GM12878 (cell line): ENCODE measurements around the gene SIRT7. TPM values are rescaled to one million over a fixed set of nuclear protein-coding genes. Genes with fewer than 3 reads are reported as not detected.

Experiments used
- ATAC-seq: fragments of 200-7000 bp; cut with Tn5 transposase; 3 replicates; pipeline ENCODE4 v1.9.1; 2020; ENCODE audit warnings: mild to moderate bottlenecking, moderate library complexity
- BruUV-seq: library from RNA; stranded (reverse); fragments of 400-500 nt; replicated peaks from 2 replicates; lab custom pipeline; 2021; lab: Mats Ljungman, UMichigan
- CTCF ChIA-PET: fragments of 300-600 bp; sonication (Branson Sonifier 250); formaldehyde crosslinking; extraction: SDS; loops from one replicate; lab custom pipeline; 2021; ENCODE audit warnings: inconsistent platforms; lab: Yijun Ruan, JAX
- POLR2A ChIA-PET: fragments of 350-600 bp; formaldehyde crosslinking; extraction: SDS; loops from one replicate; lab custom pipeline; 2021; ENCODE audit warnings: inconsistent platforms; lab: Charles Lee
- RAD21 ChIA-PET: fragments of 300-600 bp; sonication (Branson Sonifier 250); formaldehyde crosslinking; loops from one replicate; lab custom pipeline; 2023; ENCODE audit warnings: antibody characterized with exemption; ENCODE audit not compliant: unreplicated experiment; lab: Charles Lee
- SMC1A ChIA-PET: fragments of 300-600 bp; sonication (Branson Sonifier 250); formaldehyde crosslinking; loops from one replicate; lab custom pipeline; 2023; ENCODE audit not compliant: unreplicated experiment, uncharacterized antibody; lab: Charles Lee
- DNase-seq: peaks from one replicate; pipeline ENCODE4 v3.0.0-alpha.2; 2011; ENCODE audit warnings: low read depth, low spot score
- FAIRE-seq: peaks from 3 replicates; lab custom pipeline; 2011; peaks lifted over from hg19 to GRCh38; lab: Jason Lieb, UNC
- H2AFZ ChIP-seq: 2 replicates; pipeline ENCODE4 v1.6.0; 2011; ENCODE audit warnings: low read depth, low read length, control low read depth; ENCODE audit not compliant: control insufficient read depth
- H3K27ac ChIP-seq: 2 replicates; pipeline ENCODE4 v1.5.1; 2011; ENCODE audit warnings: control low read depth; ENCODE audit not compliant: control insufficient read depth, insufficient read depth
- H3K27me3 ChIP-seq, 2 experiments: replicated peaks in 1 of 2; 2 replicates each; pipeline versions ENCODE4 v1.6.0 to v1.6.1; 2011; ENCODE audit warnings: low read length in 1 of 2; ENCODE audit not compliant: control insufficient read depth in 2 of 2, insufficient read depth in 2 of 2
- H3K36me3 ChIP-seq, 2 experiments: 2 replicates each; pipeline ENCODE4 v1.5.1; 2011; ENCODE audit warnings: low read length in 1 of 2; ENCODE audit not compliant: control insufficient read depth in 2 of 2, insufficient read depth in 2 of 2
- H3K4me1 ChIP-seq: 2 replicates; pipeline ENCODE4 v1.6.1; 2011; ENCODE audit warnings: mild to moderate bottlenecking, low read length, moderate library complexity, mixed read lengths; ENCODE audit not compliant: control insufficient read depth, insufficient read depth
- H3K4me2 ChIP-seq: 2 replicates; pipeline ENCODE4 v1.6.0; 2011; ENCODE audit warnings: control low read depth; ENCODE audit not compliant: control insufficient read depth, insufficient read depth
- H3K4me3 ChIP-seq: fragments of 200-600 bp; sonication (generic); 2 replicates; pipeline ENCODE4 v1.5.1; 2016
- H3K79me2 ChIP-seq: 2 replicates; pipeline ENCODE4 v1.6.0; 2011; ENCODE audit warnings: low read length; ENCODE audit not compliant: control insufficient read depth, insufficient read depth
- H3K9ac ChIP-seq: 2 replicates; pipeline ENCODE4 v1.8.0; 2011; ENCODE audit warnings: low read length, control low read depth, mixed read lengths; ENCODE audit not compliant: control insufficient read depth, insufficient read depth
- H3K9me3 ChIP-seq: replicated peaks from 3 replicates; pipeline ENCODE4 v1.5.1; 2011; ENCODE audit warnings: mild to moderate bottlenecking, low read length; ENCODE audit not compliant: control insufficient read depth, insufficient read depth
- H4K20me1 ChIP-seq: 2 replicates; pipeline ENCODE4 v1.6.0; 2011; ENCODE audit not compliant: control insufficient read depth, insufficient read depth
- DPF2 ChIP-seq: fragments of 450-650 bp; IDR thresholded peaks from 2 replicates; pipeline ENCODE4 v1.6.1; 2017; ENCODE audit warnings: mild to moderate bottlenecking
- EED ChIP-seq: sonication (generic); IDR thresholded peaks from 2 replicates; pipeline ENCODE4 v1.6.1; 2016; ENCODE audit warnings: antibody characterized with exemption, low read depth
- EP300 ChIP-seq, 2 experiments: fragments of 150-350 bp in 1 of 2; IDR thresholded peaks; 2 replicates each; pipeline ENCODE4 v1.6.1; 2011 to 2012; ENCODE audit warnings: low read depth in 2 of 2, low read length in 2 of 2, borderline replicate concordance in 1 of 2, improper control_type of control experiment in 1 of 2, inconsistent platforms in 1 of 2; ENCODE audit not compliant: control insufficient read depth in 1 of 2
- ETV6 ChIP-seq, 2 experiments: fragments of 450-650 bp in 1 of 2; IDR thresholded peaks in 1 of 2; conservative IDR thresholded peaks in 1 of 2; 2 replicates each; pipeline ENCODE4 v1.6.1; 2014; ENCODE audit warnings: antibody characterized with exemption in 1 of 2, borderline replicate concordance in 1 of 2, low read depth in 1 of 2, mild to moderate bottlenecking in 1 of 2, moderate library complexity in 1 of 2
- IRF4 ChIP-seq: IDR thresholded peaks from 2 replicates; pipeline ENCODE4 v1.6.1; 2011; ENCODE audit warnings: low read depth, low read length
- NKRF ChIP-seq: fragments of 450-650 bp; conservative IDR thresholded peaks from 2 replicates; pipeline ENCODE4 v1.6.1; 2017; ENCODE audit warnings: mild to moderate bottlenecking, moderate library complexity
- NR2F1 ChIP-seq: fragments of 450-650 bp; conservative IDR thresholded peaks from 2 replicates; pipeline ENCODE4 v1.6.1; 2017; ENCODE audit warnings: mild to moderate bottlenecking
- POLR2AphosphoS2 ChIP-seq: IDR thresholded peaks from 2 replicates; pipeline ENCODE4 v1.6.1; 2011; ENCODE audit warnings: low read depth, mild to moderate bottlenecking, low read length, improper control_type of control experiment, moderate library complexity
- RELB ChIP-seq: fragments of 450-650 bp; IDR thresholded peaks from 2 replicates; pipeline ENCODE4 v1.6.1; 2017; ENCODE audit warnings: low read depth, mild to moderate bottlenecking, moderate library complexity
- SMARCA5 ChIP-seq: fragments of 450-650 bp; IDR thresholded peaks from 2 replicates; pipeline ENCODE4 v1.6.1; 2017; ENCODE audit warnings: mild to moderate bottlenecking
- SREBF2 ChIP-seq: IDR thresholded peaks from 2 replicates; pipeline ENCODE4 v1.6.1; 2012; ENCODE audit warnings: mild to moderate bottlenecking, low read length
- WGBS: methylation state at CpG from one replicate; pipeline ENCODE4 v1.1.6; 2016; ENCODE audit warnings: low lambda C conversion rate; ENCODE audit not compliant: insufficient replicate concordance, insufficient coverage; ENCODE audit errors: missing lambda C conversion rate; 5-methylcytosine and 5-hydroxymethylcytosine counted together
- in situ Hi-C: fragments of 300-500 bp; cut with MboI; formaldehyde crosslinking; loops from 9 replicates; pipeline ENCODE4 v1.14.3; 2018; ENCODE audit warnings: mixed read lengths
- intact Hi-C: fragments of 100-400 bp; cut with micrococcal nuclease; formaldehyde crosslinking; loops from one replicate; pipeline ENCODE4 v1.14.2; 2022; ENCODE audit not compliant: unreplicated experiment
- polyA plus RNA-seq, 11 experiments: library from polyadenylated mRNA; depleted of rRNA in 4 of 11; unstranded in 6 of 11; stranded (reverse) in 5 of 11; fragments of >200 nt; fragmentation: Nextera tagmentation in 4 of 11; fragmentation: Illumina TruSeq in 1 of 11; extraction: Ambion mirVana in 4 of 11; extraction: Trizol in 1 of 11; gene quantifications; 1 replicate in 1 of 11; 2 replicates in 10 of 11; pipeline versions ENCODE4 v1.2.1 to v1.2.3, GENCODE V29; 2011 to 2016; ENCODE audit warnings: inconsistent platforms in 2 of 11, missing spikeins in 2 of 11, low read depth in 1 of 11
- total RNA-seq, 4 experiments: library from RNA; depleted of rRNA in 3 of 4; stranded (reverse); fragments of >200 nt in 3 of 4; fragmentation: Illumina TruSeq in 1 of 4; extraction: Trizol in 1 of 4; gene quantifications; 2 replicates each; pipeline versions ENCODE4 v1.2.1 to v1.2.3, GENCODE V29; 2013 to 2021
- TF ChIP-seq, protein P1 (sequence below): IDR thresholded peaks from 2 replicates; pipeline ENCODE4 v1.6.1; 2011; ENCODE audit warnings: borderline replicate concordance, low read depth, mild to moderate bottlenecking, moderate library complexity, mixed read lengths, low read length; ENCODE audit not compliant: insufficient read depth; ENCODE audit errors: extremely low read length

Gene SIRT7
- total and polyA plus RNA-seq, 10 of the 15 experiments (the other 5 are each of a cell fraction or from before 2014, with no cell fraction given): 1.2 to 56.2 (median 22.7) TPM

GRCh38 chr17:81939881-81940385, 22.0 kb upstream of the SIRT7 start (continued):
- no peak for TF ChIP-seq EED
- TF ChIP-seq DPF2: no peak
- TF ChIP-seq SMARCA5: no peak
- TF ChIP-seq, protein P1, sequence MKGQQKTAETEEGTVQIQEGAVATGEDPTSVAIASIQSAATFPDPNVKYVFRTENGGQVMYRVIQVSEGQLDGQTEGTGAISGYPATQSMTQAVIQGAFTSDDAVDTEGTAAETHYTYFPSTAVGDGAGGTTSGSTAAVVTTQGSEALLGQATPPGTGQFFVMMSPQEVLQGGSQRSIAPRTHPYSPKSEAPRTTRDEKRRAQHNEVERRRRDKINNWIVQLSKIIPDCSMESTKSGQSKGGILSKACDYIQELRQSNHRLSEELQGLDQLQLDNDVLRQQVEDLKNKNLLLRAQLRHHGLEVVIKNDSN: no peak
- TF ChIP-seq NR2F1: no peak
- TF ChIP-seq RELB: no peak
- no peak for TF ChIP-seq POLR2AphosphoS2
- TF ChIP-seq SREBF2: no peak
- no peak for TF ChIP-seq ETV6 (conservative IDR thresholded peaks at IDR 0.05 in 1 of 2, IDR thresholded peaks at IDR 0.05 in 1 of 2; ENCODE audit: borderline replicate concordance in 1 of 2, low read depth in 1 of 2)

- ChIA-PET CTCF (no interaction called here), SMC1A (no interaction called here), RAD21 (no interaction called here)
- Histone ChIP-seq H3K9me3 (no peaks in the 10 kb centered on the region), H3K4me3 (no peak overlapping the region), H3K9ac (no peak overlapping the region), H4K20me1 (no peaks in the 10 kb centered on the region)
- in situ Hi-C loops: no loop called here
- no peak for ATAC-seq
- no peak for DNase-seq
- no TSS peak for BruUV-seq
- TF ChIP-seq EP300 (IDR thresholded peaks at IDR 0.05; ENCODE audit: borderline replicate concordance in 1 of 2, control insufficient read depth in 1 of 2, low read depth in 2 of 2, low read length in 2 of 2) (no peak), RELB (no peak), NKRF (no peak), IRF4 (no peak)
- TF ChIP-seq, all 136 proteins: peak for 0
- POLR2A ChIA-PET: interaction anchor here (1.1 kb wide), 1 partner anchor 28 kb away, joined by 3 read pairs; no protein-coding TSS in a partner anchor
- H3K79me2 ChIP-seq: peaks cover 10% of the 10 kb centered on the region
- intact Hi-C loops: no loop called here
- H3K27ac ChIP-seq: no peak overlapping the region
- H3K4me2 ChIP-seq: no peak overlapping the region
- no peak overlapping the region for H2AFZ ChIP-seq
- 51% methylated on average over 15 of the region's 15 CpGs for WGBS
- H3K27me3 ChIP-seq: no peaks in the 10 kb centered on the region
- peaks cover 3% of the 10 kb centered on the region; the same call in 1 of the 2 replicates for H3K4me1 ChIP-seq
- peaks cover 0 to 2% of the 10 kb centered on the region in 2 experiments; a peak in 1 of 4 replicates for H3K36me3 ChIP-seq
- no peak for FAIRE-seq
Measured at GRCh38 chr17:81939218-81939617, 21.2 kb upstream of the SIRT7 start.
